ENCODE data around the gene DOK3. TPM values are rescaled to one million over a fixed set of nuclear protein-coding genes. Genes with fewer than 3 reads are reported as not detected.
A peak's percentile ranks its signal among the peaks of the same experiment; 100 is the strongest.

DOK3 gene
- total and polyA plus RNA-seq, 7 donors: 3.0 to 20.2 (median 7.1) TPM

- Histone ChIP-seq H3K27me3 (no peaks in the 10 kb centered on the region), H3K9me3 (no peaks in the 10 kb centered on the region), H3K4me3 (peak overlapping the region; percentile 66 to 97 (median 86)), H3K36me3 (peaks cover 14 to 35% (median 23%) of the 10 kb centered on the region in 4 donors), H3K4me1 (peaks cover 0 to 76% (median 69%) of the 10 kb centered on the region in 4 donors), H3K27ac (peak overlapping the region; percentile 95 to 99 (median 97))
- WGBS, 2 donors: 70 to 78% methylated on average over 14 of the region's 14 CpGs
- TF ChIP-seq CTCF (IDR thresholded peaks at IDR 0.05): no peak
- peak; percentile 41 to 62 for TF ChIP-seq POLR2A (IDR thresholded peaks at IDR 0.05)
- peak; percentile 81 to 87 (median 84) for TF ChIP-seq POLR2AphosphoS5 (IDR thresholded peaks at IDR 0.05)
- peak in 1 of 4 donors; percentile 12 for TF ChIP-seq EP300 (IDR thresholded peaks at IDR 0.05)
- intact Hi-C loops (cut with DNase I): loop anchor here (1.0 kb wide), 1 partner anchor 39 kb away; no protein-coding TSS in a partner anchor
- DNase-seq: peak; percentile 95
Observed at GRCh38 chr5:177495243-177496060, 14.2 kb downstream of the DOK3 start.

GRCh38 chr5:177494346-177495195 lies 15.1 kb downstream of the DOK3 start:
- H3K4me1 ChIP-seq: peaks cover 0 to 84% (median 77%) of the 10 kb centered on the region in 4 donors
- H3K4me3 ChIP-seq: peak overlapping the region; percentile 66 to 97 (median 86)
- no peaks in the 10 kb centered on the region for H3K9me3 ChIP-seq
- DNase-seq: peak; percentile 91
- H3K36me3 ChIP-seq: peaks cover 19 to 44% (median 32%) of the 10 kb centered on the region in 4 donors
- intact Hi-C loops (cut with DNase I): no loop called here
- TF ChIP-seq CTCF (IDR thresholded peaks at IDR 0.05) (peak in 1 of 4 experiments; percentile 28), EP300 (IDR thresholded peaks at IDR 0.05) (peak in 1 of 4 donors; percentile 35), POLR2AphosphoS5 (IDR thresholded peaks at IDR 0.05) (peak; percentile 13 to 54 (median 36)), POLR2A (IDR thresholded peaks at IDR 0.05) (no peak)
- H3K27me3 ChIP-seq: no peaks in the 10 kb centered on the region
- peak overlapping the region; percentile 95 to 99 (median 97) for H3K27ac ChIP-seq
- WGBS, 2 donors: 57 to 64% methylated on average over 11 of the region's 11 CpGs

GRCh38 chr5:177493795-177494345 lies 15.8 kb downstream of the DOK3 start:
- no peaks in the 10 kb centered on the region for H3K9me3 ChIP-seq
- no peak for TF ChIP-seq POLR2A (IDR thresholded peaks at IDR 0.05)
- TF ChIP-seq EP300 (IDR thresholded peaks at IDR 0.05): no peak
- TF ChIP-seq CTCF (IDR thresholded peaks at IDR 0.05): no peak
- TF ChIP-seq POLR2AphosphoS5 (IDR thresholded peaks at IDR 0.05): no peak
- intact Hi-C loops (cut with DNase I): no loop called here
- no peak for DNase-seq
- peaks cover 26 to 51% (median 39%) of the 10 kb centered on the region in 4 donors for H3K36me3 ChIP-seq
- 86 to 92% methylated on average over 5 of the region's 5 CpGs for WGBS, 2 donors
- peak overlapping the region in 3 of 4 donors; percentile 66 to 92 (median 81) for H3K4me3 ChIP-seq
- peaks cover 0 to 90% (median 83%) of the 10 kb centered on the region in 4 donors for H3K4me1 ChIP-seq
- peak overlapping the region; percentile 95 to 99 (median 97) for H3K27ac ChIP-seq
- H3K27me3 ChIP-seq: no peaks in the 10 kb centered on the region

- Histone ChIP-seq H3K36me3 (peaks cover 36 to 60% (median 50%) of the 10 kb centered on the region in 4 donors), H3K9me3 (no peaks in the 10 kb centered on the region), H3K27me3 (no peaks in the 10 kb centered on the region), H3K4me1 (peaks cover 0 to 90% (median 82%) of the 10 kb centered on the region in 4 donors), H3K27ac (peak overlapping the region; percentile 95 to 99 (median 97)), H3K4me3 (peak overlapping the region in 3 of 4 donors; percentile 66 to 92 (median 81))
- intact Hi-C loops (cut with DNase I): no loop called here
- TF ChIP-seq POLR2AphosphoS5 (IDR thresholded peaks at IDR 0.05) (peak in 1 of 4 donors; percentile 12), CTCF (IDR thresholded peaks at IDR 0.05) (no peak)
- no peak for DNase-seq
- 85 to 86% methylated on average over 7 of the region's 7 CpGs for WGBS, 2 donors
Observed at GRCh38 chr5:177492841-177493240, 16.8 kb downstream of the DOK3 start.
